GM12878 (cell line): ENCODE results near the gene GRIK5. TPM values are rescaled to one million over a fixed set of nuclear protein-coding genes. Genes with fewer than 3 reads are reported as not detected.

Experiments
- ATF7 ChIP-seq: fragments of 450-650 bp; IDR thresholded peaks from 2 replicates; pipeline ENCODE4 v1.6.1; 2016; ENCODE audit warnings: low read depth, mild to moderate bottlenecking
- E4F1 ChIP-seq: fragments of 450-650 bp; IDR thresholded peaks from 2 replicates; pipeline ENCODE4 v1.6.1; 2018; ENCODE audit warnings: borderline replicate concordance, mild to moderate bottlenecking; ENCODE audit not compliant: partially characterized antibody
- IRF4 ChIP-seq: IDR thresholded peaks from 2 replicates; pipeline ENCODE4 v1.6.1; 2011; ENCODE audit warnings: low read depth, low read length
- NFXL1 ChIP-seq: fragments of 450-650 bp; IDR thresholded peaks from 2 replicates; pipeline ENCODE4 v1.6.1; 2017; ENCODE audit warnings: antibody characterized with exemption, mild to moderate bottlenecking, borderline replicate concordance
- NR2C2 ChIP-seq: IDR thresholded peaks from 2 replicates; pipeline ENCODE4 v1.6.1; 2011; ENCODE audit warnings: borderline replicate concordance, low read depth; ENCODE audit not compliant: control insufficient read depth, insufficient read length
- NR2F1 ChIP-seq: fragments of 450-650 bp; conservative IDR thresholded peaks from 2 replicates; pipeline ENCODE4 v1.6.1; 2017; ENCODE audit warnings: mild to moderate bottlenecking
- RB1 ChIP-seq: fragments of 450-650 bp; formaldehyde crosslinking; IDR thresholded peaks from 2 replicates; pipeline ENCODE4 v1.6.1; 2017; ENCODE audit warnings: mild to moderate bottlenecking, borderline replicate concordance
- SIN3A ChIP-seq: IDR thresholded peaks from 2 replicates; pipeline ENCODE4 v1.6.1; 2012; ENCODE audit warnings: low read depth, low read length, improper control_type of control experiment
- SMC3 ChIP-seq: IDR thresholded peaks from 2 replicates; pipeline ENCODE4 v1.6.1; 2011; ENCODE audit warnings: low read length, improper control_type of control experiment, borderline replicate concordance
- SREBF2 ChIP-seq: IDR thresholded peaks from 2 replicates; pipeline ENCODE4 v1.6.1; 2012; ENCODE audit warnings: mild to moderate bottlenecking, low read length
- TCF12 ChIP-seq: IDR thresholded peaks from 2 replicates; pipeline ENCODE4 v1.6.1; 2011; ENCODE audit warnings: low read depth, mild to moderate bottlenecking, low read length
- polyA plus RNA-seq, 11 experiments: library from polyadenylated mRNA; depleted of rRNA in 4 of 11; unstranded in 6 of 11; stranded (reverse) in 5 of 11; fragments of >200 nt; fragmentation: Nextera tagmentation in 4 of 11; fragmentation: Illumina TruSeq in 1 of 11; extraction: Ambion mirVana in 4 of 11; extraction: Trizol in 1 of 11; gene quantifications; 1 replicate in 1 of 11; 2 replicates in 10 of 11; pipeline versions ENCODE4 v1.2.1 to v1.2.3, GENCODE V29; 2011 to 2016; ENCODE audit warnings: inconsistent platforms in 2 of 11, missing spikeins in 2 of 11, low read depth in 1 of 11
- total RNA-seq, 4 experiments: library from RNA; depleted of rRNA in 3 of 4; stranded (reverse); fragments of >200 nt in 3 of 4; fragmentation: Illumina TruSeq in 1 of 4; extraction: Trizol in 1 of 4; gene quantifications; 2 replicates each; pipeline versions ENCODE4 v1.2.1 to v1.2.3, GENCODE V29; 2013 to 2021
- TF ChIP-seq, protein P1 (sequence below): IDR thresholded peaks from 2 replicates; pipeline ENCODE4 v1.6.1; 2012; ENCODE audit warnings: low read length, inconsistent platforms

The GRIK5 gene
- total and polyA plus RNA-seq, 10 of the 15 experiments (the other 5 are each of a cell fraction or from before 2014, with no cell fraction given) = 0.03 to 0.23 (median 0.07) TPM; not detected in 3

DNA sequence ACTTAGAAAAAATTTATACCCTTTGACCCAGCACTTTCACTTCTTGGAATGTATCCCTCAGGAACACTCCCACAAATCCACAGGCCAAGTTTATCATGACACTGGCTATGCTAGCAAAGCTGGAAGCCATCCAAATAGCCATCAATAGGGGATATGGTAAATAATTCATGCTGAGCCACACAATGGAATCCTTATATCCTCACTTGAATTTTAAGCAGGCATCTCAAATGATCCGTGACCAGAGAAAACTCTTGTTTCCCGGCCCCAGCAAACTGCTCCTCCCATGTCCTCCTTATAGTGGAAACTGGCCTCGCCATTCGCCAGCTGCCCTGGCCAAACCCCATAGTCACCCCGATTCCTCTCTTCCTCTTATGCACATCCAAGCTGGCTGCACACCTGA, 37.6 kb downstream of the GRIK5 start (continued):
- TF ChIP-seq RB1 (no peak), IRF4 (no peak), NFXL1 (no peak), NR2F1 (no peak), TCF12 (no peak), SMC3 (no peak), NR2C2 (no peak), ATF7 (no peak), SREBF2 (no peak), E4F1 (no peak), SIN3A (no peak)
- TF ChIP-seq, protein P1, sequence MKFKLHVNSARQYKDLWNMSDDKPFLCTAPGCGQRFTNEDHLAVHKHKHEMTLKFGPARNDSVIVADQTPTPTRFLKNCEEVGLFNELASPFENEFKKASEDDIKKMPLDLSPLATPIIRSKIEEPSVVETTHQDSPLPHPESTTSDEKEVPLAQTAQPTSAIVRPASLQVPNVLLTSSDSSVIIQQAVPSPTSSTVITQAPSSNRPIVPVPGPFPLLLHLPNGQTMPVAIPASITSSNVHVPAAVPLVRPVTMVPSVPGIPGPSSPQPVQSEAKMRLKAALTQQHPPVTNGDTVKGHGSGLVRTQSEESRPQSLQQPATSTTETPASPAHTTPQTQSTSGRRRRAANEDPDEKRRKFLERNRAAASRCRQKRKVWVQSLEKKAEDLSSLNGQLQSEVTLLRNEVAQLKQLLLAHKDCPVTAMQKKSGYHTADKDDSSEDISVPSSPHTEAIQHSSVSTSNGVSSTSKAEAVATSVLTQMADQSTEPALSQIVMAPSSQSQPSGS = no peak
